ENCODE data around the gene MINDY1. TPM values are rescaled to one million over a fixed set of nuclear protein-coding genes. Genes with fewer than 3 reads are reported as not detected.

The MINDY1 gene
- polyA plus RNA-seq, 3 donors: 39.6 to 57.0 (median 54.9) TPM

GRCh38 chr1:150967936-150968335 is 38.8 kb downstream of the MINDY1 start:
- no peak for DNase-seq

- no peak for DNase-seq
Observed at GRCh38 chr1:150966011-150966410, 40.7 kb downstream of the MINDY1 start.

GRCh38 chr1:150965605-150966004 is 41.1 kb downstream of the MINDY1 start:
- no peak for DNase-seq

- no peak for DNase-seq
Observed at GRCh38 chr1:150964164-150964489, 42.6 kb downstream of the MINDY1 start.

- DNase-seq: no peak
Observed at GRCh38 chr1:150963321-150964163, 43.2 kb downstream of the MINDY1 start.

- DNase-seq: no peak
Observed at GRCh38 chr1:150961756-150962155, 44.9 kb downstream of the MINDY1 start.

GRCh38 chr1:150960646-150961045 is 46.1 kb downstream of the MINDY1 start:
- DNase-seq: no peak

GRCh38 chr1:150957666-150958065 is 49.0 kb downstream of the MINDY1 start:
- no peak for DNase-seq

- no peak for DNase-seq
Observed at GRCh38 chr1:150955280-150955679, 51.4 kb downstream of the MINDY1 start.

- DNase-seq: no peak
Observed at GRCh38 chr1:150954708-150955107, 52.0 kb downstream of the MINDY1 start.

Other genes with a start within 250 kb of the MINDY1 start
- gene CTSS, start 241.1 kb downstream of the MINDY1 start, polyA plus RNA-seq (ENCODE audit: insufficient read length in 3 of 3): 10 to 100 TPM in 2 of 3 donors, 1 to 10 TPM in 1; 7.4 to 11.2 (median 11.0) TPM
- gene CTSK, start 198.6 kb downstream of the MINDY1 start, polyA plus RNA-seq (ENCODE audit: insufficient read length in 3 of 3): 10 to 100 TPM; 22.6 to 26.2 (median 23.5) TPM
- gene ARNT, start 130.3 kb downstream of the MINDY1 start, polyA plus RNA-seq (ENCODE audit: insufficient read length in 3 of 3): 10 to 100 TPM; 49.5 to 65.4 (median 54.8) TPM
- gene CTXND2, start 119.8 kb downstream of the MINDY1 start, polyA plus RNA-seq (ENCODE audit: insufficient read length in 3 of 3): under 1 TPM in 1 of 3 donors, not detected in 2; 0.27 TPM
- gene SETDB1, start 80.5 kb downstream of the MINDY1 start, polyA plus RNA-seq (ENCODE audit: insufficient read length in 3 of 3): 10 to 100 TPM; 69.0 to 96.6 (median 92.2) TPM
- gene CERS2, start 32.1 kb downstream of the MINDY1 start, polyA plus RNA-seq (ENCODE audit: insufficient read length in 3 of 3): 100 to 1,000 TPM; 300 to 329 (median 318) TPM
- gene ANXA9, start 24.6 kb downstream of the MINDY1 start, polyA plus RNA-seq (ENCODE audit: insufficient read length in 3 of 3): 10 to 100 TPM; 12.8 to 23.1 (median 17.9) TPM
- 10 to 100 TPM; 41.9 to 45.8 (median 43.7) TPM for gene PRUNE1, start 1.5 kb upstream of the MINDY1 start, polyA plus RNA-seq (ENCODE audit: insufficient read length in 3 of 3)
- gene BNIPL, start 29.7 kb upstream of the MINDY1 start, polyA plus RNA-seq (ENCODE audit: insufficient read length in 3 of 3): 1 to 10 TPM; 1.9 to 5.9 (median 4.6) TPM
- 10 to 100 TPM; 10.2 to 14.1 (median 11.8) TPM for gene C1orf56, start 40.8 kb upstream of the MINDY1 start, polyA plus RNA-seq (ENCODE audit: insufficient read length in 3 of 3)
- gene CDC42SE1, start 52.7 kb upstream of the MINDY1 start, polyA plus RNA-seq (ENCODE audit: insufficient read length in 3 of 3): 10 to 100 TPM; 68.5 to 89.0 (median 80.4) TPM
- gene MLLT11, start 53.5 kb upstream of the MINDY1 start, polyA plus RNA-seq (ENCODE audit: insufficient read length in 3 of 3): 10 to 100 TPM; 23.9 to 24.4 (median 23.9) TPM
- gene GABPB2, start 63.9 kb upstream of the MINDY1 start, polyA plus RNA-seq (ENCODE audit: insufficient read length in 3 of 3): 10 to 100 TPM in 2 of 3 donors, 1 to 10 TPM in 1; 9.1 to 17.5 (median 14.7) TPM
- 10 to 100 TPM; 27.5 to 37.6 (median 33.3) TPM for gene SEMA6C, start 139.7 kb upstream of the MINDY1 start, polyA plus RNA-seq (ENCODE audit: insufficient read length in 3 of 3)
- gene TNFAIP8L2, start 149.7 kb upstream of the MINDY1 start, polyA plus RNA-seq (ENCODE audit: insufficient read length in 3 of 3): 1 to 10 TPM; 1.2 to 2.1 (median 1.3) TPM
- gene LYSMD1, start 159.0 kb upstream of the MINDY1 start, polyA plus RNA-seq (ENCODE audit: insufficient read length in 3 of 3): 10 to 100 TPM; 16.5 to 17.3 (median 16.7) TPM
- 10 to 100 TPM; 41.1 to 45.6 (median 45.2) TPM for gene SCNM1, start 159.2 kb upstream of the MINDY1 start, polyA plus RNA-seq (ENCODE audit: insufficient read length in 3 of 3)
- 1 to 10 TPM; 1.1 to 2.4 (median 1.5) TPM for gene TMOD4, start 169.1 kb upstream of the MINDY1 start, polyA plus RNA-seq (ENCODE audit: insufficient read length in 3 of 3)
- 10 to 100 TPM; 72.3 to 75.9 (median 73.5) TPM for gene VPS72, start 183.3 kb upstream of the MINDY1 start, polyA plus RNA-seq (ENCODE audit: insufficient read length in 3 of 3)
- 10 to 100 TPM; 61.7 to 89.4 (median 74.3) TPM for gene PIP5K1A, start 191.7 kb upstream of the MINDY1 start, polyA plus RNA-seq (ENCODE audit: insufficient read length in 3 of 3)
- gene PSMD4, start 247.8 kb upstream of the MINDY1 start, polyA plus RNA-seq (ENCODE audit: insufficient read length in 3 of 3): 100 to 1,000 TPM; 166 to 188 (median 183) TPM